H1 (cell line): Measurements from ENCODE around the gene SFTPA1. TPM values are rescaled to one million over a fixed set of nuclear protein-coding genes. Genes with fewer than 3 reads are reported as not detected.
A peak's percentile ranks its signal among the peaks of the same experiment; 100 is the strongest.

Experiments used
- CHD1 ChIP-seq: IDR thresholded peaks from 2 replicates; pipeline ENCODE4 v1.6.1; 2012; ENCODE audit warnings: low read depth, low read length, improper control_type of control experiment
- E2F6 ChIP-seq: IDR thresholded peaks from 2 replicates; pipeline ENCODE4 v1.6.1; 2012; ENCODE audit warnings: inconsistent platforms
- MAFK ChIP-seq: IDR thresholded peaks from 2 replicates; pipeline ENCODE4 v1.6.1; 2012; ENCODE audit warnings: low read depth, mild to moderate bottlenecking, improper control_type of control experiment, low read length
- MAX ChIP-seq: IDR thresholded peaks from 2 replicates; pipeline ENCODE4 v1.6.1; 2012; ENCODE audit warnings: inconsistent platforms
- PHF8 ChIP-seq: fragments of 200-600 bp; sonication (generic); conservative IDR thresholded peaks from 2 replicates; pipeline ENCODE4 v1.7.1; 2012; ENCODE audit warnings: low read depth, mild to moderate bottlenecking, inconsistent platforms, low read length, moderate library complexity
- RAD21 ChIP-seq, 2 experiments: IDR thresholded peaks in 1 of 2; conservative IDR thresholded peaks in 1 of 2; 2 replicates each; pipeline ENCODE4 v1.6.1; 2011; ENCODE audit warnings: low read depth in 2 of 2, low read length in 2 of 2, improper control_type of control experiment in 1 of 2, inconsistent platforms in 1 of 2, mild to moderate bottlenecking in 1 of 2, moderate library complexity in 1 of 2
- SIN3A ChIP-seq, 2 experiments: IDR thresholded peaks in 1 of 2; conservative IDR thresholded peaks in 1 of 2; 2 replicates each; pipeline ENCODE4 v1.6.1; 2011 to 2012; ENCODE audit warnings: low read length in 2 of 2, improper control_type of control experiment in 1 of 2, low read depth in 1 of 2, mild to moderate bottlenecking in 1 of 2
- SP1 ChIP-seq: IDR thresholded peaks from 2 replicates; pipeline ENCODE4 v1.6.1; 2011; ENCODE audit warnings: low read depth, low read length
- polyA plus RNA-seq, 7 experiments: library from polyadenylated mRNA; depleted of rRNA in 3 of 7; stranded (reverse) in 5 of 7; unstranded in 2 of 7; fragments of >200 nt in 5 of 7; fragments of 200-250 nt in 2 of 7; gene quantifications; 1 replicate in 5 of 7; 2 replicates in 1 of 7; 4 replicates in 1 of 7; pipeline versions ENCODE4 v1.2.1 to v1.2.3, GENCODE V29; 2011 to 2013; ENCODE audit warnings: missing spikeins in 2 of 7, mixed read lengths in 2 of 7
- total RNA-seq: library from RNA; stranded (reverse); fragmentation: NEBNext Ultra II Directional; extraction: Animal tissue kit (Norgen Biotek cat#: 25700); gene quantifications from 2 replicates; pipeline ENCODE4 v1.2.1, GENCODE V29; 2021
- TF ChIP-seq, protein P1 (sequence below): IDR thresholded peaks from 2 replicates; pipeline ENCODE4 v1.6.1; 2011; ENCODE audit warnings: low read depth, mild to moderate bottlenecking, low read length; ENCODE audit not compliant: insufficient read depth

SFTPA1 gene
- total and polyA plus RNA-seq, 2 of the 8 experiments (the other 6 are each of a cell fraction or from before 2014, with no cell fraction given), result not detected

DNA sequence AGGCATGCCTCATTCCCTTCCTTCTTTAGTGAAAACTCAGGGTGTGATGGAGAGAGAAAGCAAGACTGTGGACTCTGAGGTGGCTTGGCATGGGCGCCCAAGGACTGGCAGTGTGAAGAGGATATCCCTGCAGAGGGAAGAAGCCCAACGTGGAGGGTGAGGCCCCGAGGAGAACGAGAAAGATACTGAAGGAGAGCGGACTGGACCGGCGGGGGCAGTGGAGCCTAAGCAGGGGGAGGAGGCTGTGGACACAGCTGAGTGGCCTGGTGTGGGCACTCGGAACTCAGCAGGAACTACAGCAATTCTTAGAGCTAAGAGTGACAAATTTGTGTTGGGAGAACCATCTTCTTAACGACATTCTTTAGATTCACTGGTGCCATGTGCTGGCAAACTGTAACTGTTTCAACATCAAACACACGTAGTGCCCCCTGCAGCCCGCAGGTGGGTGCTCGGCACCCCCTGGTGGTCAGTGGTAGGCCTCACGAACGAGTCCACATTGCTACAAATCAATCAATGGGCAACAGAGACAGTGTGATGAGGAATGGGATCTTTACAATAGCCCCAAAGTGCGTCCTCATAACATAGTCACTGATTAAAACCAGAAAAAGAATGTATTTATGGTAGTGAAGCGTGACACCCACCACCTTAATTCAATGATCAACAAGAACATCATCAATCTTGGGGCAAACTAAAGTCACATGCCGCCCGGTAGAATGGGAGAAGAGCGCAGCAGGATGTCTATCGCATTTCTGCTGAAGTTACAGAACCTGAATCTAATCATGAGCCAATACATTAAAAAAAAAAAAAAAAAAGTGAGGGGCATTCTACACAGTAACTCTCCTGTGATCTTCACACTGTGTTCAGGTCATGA, 2.0 kb upstream of the SFTPA1 start (continued):
- TF ChIP-seq E2F6, result peak; percentile 60
- TF ChIP-seq RAD21 (IDR thresholded peaks at IDR 0.05 in 1 of 2, conservative IDR thresholded peaks at IDR 0.05 in 1 of 2; ENCODE audit: low read depth in 2 of 2, low read length in 2 of 2), result peak; percentile 91 to 93
- TF ChIP-seq MAX, result peak; percentile 74
- TF ChIP-seq CHD1, result no peak
- TF ChIP-seq, protein P1, sequence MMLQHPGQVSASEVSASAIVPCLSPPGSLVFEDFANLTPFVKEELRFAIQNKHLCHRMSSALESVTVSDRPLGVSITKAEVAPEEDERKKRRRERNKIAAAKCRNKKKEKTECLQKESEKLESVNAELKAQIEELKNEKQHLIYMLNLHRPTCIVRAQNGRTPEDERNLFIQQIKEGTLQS, result no peak
- no peak for TF ChIP-seq SP1
- no peak for TF ChIP-seq SIN3A (conservative IDR thresholded peaks at IDR 0.05 in 1 of 2, IDR thresholded peaks at IDR 0.05 in 1 of 2; ENCODE audit: low read depth in 1 of 2, low read length in 2 of 2)
- no peak for TF ChIP-seq PHF8
- TF ChIP-seq MAFK, result no peak
